ENCODE results near the gene OR9A2. TPM values are rescaled to one million over a fixed set of nuclear protein-coding genes. Genes with fewer than 3 reads are reported as not detected.

Gene OR9A2
- total and polyA plus RNA-seq, 10 donors = 0.64 TPM; not detected in 9

- no peaks in the 10 kb centered on the region for H3K4me1 ChIP-seq
- no peak overlapping the region for H3K27ac ChIP-seq
- intact Hi-C loops (cut with DNase I; ENCODE audit: low total_unique reads) = no loop called here
- peaks cover 0 to 3% (median 0%) of the 10 kb centered on the region in 7 donors for H3K27me3 ChIP-seq (replicated peaks in 1 of 7)
- H3K4me3 ChIP-seq = no peak overlapping the region
- no peak for DNase-seq
- H3K9me3 ChIP-seq = peaks cover 0 to 6% (median 0%) of the 10 kb centered on the region in 8 donors
- H3K36me3 ChIP-seq = no peaks in the 10 kb centered on the region
- 80 to 93% (median 85%) methylated on average over 2 of the region's 2 CpGs for WGBS, 5 donors
- TF ChIP-seq POLR2AphosphoS5 (IDR thresholded peaks at IDR 0.05) (no peak), CTCF (IDR thresholded peaks at IDR 0.05 in 8 of 11, conservative IDR thresholded peaks at IDR 0.05 in 3 of 11) (no peak), POLR2A (IDR thresholded peaks at IDR 0.05) (no peak)
These were observed 41.5 kb upstream of the OR9A2 start for GRCh38 chr7:143068446-143068845.

- no peaks in the 10 kb centered on the region for H3K36me3 ChIP-seq
- H3K27ac ChIP-seq = no peak overlapping the region
- H3K4me3 ChIP-seq = no peak overlapping the region
- TF ChIP-seq POLR2A (IDR thresholded peaks at IDR 0.05) = no peak
- TF ChIP-seq CTCF (IDR thresholded peaks at IDR 0.05 in 8 of 11, conservative IDR thresholded peaks at IDR 0.05 in 3 of 11) = no peak
- TF ChIP-seq POLR2AphosphoS5 (IDR thresholded peaks at IDR 0.05) = no peak
- H3K9me3 ChIP-seq = peaks cover 0 to 6% (median 0%) of the 10 kb centered on the region in 8 donors
- intact Hi-C loops (cut with DNase I; ENCODE audit: low total_unique reads) = no loop called here
- no peaks in the 10 kb centered on the region for H3K4me1 ChIP-seq
- no peaks in the 10 kb centered on the region for H3K27me3 ChIP-seq (replicated peaks in 1 of 7)
- WGBS, 5 donors = 74 to 85% (median 77%) methylated on average over 3 of the region's 3 CpGs
- DNase-seq = no peak
These were observed 36.8 kb upstream of the OR9A2 start for GRCh38 chr7:143063741-143064140.

- no peak for TF ChIP-seq POLR2A (IDR thresholded peaks at IDR 0.05)
- no peak for TF ChIP-seq CTCF (IDR thresholded peaks at IDR 0.05 in 8 of 11, conservative IDR thresholded peaks at IDR 0.05 in 3 of 11)
- TF ChIP-seq POLR2AphosphoS5 (IDR thresholded peaks at IDR 0.05) = no peak
- intact Hi-C loops (cut with DNase I; ENCODE audit: low total_unique reads) = no loop called here
- H3K9me3 ChIP-seq = peaks cover 0 to 4% (median 0%) of the 10 kb centered on the region in 8 donors
- H3K4me1 ChIP-seq = no peaks in the 10 kb centered on the region
- no peak for DNase-seq
- H3K27me3 ChIP-seq (replicated peaks in 1 of 7) = no peaks in the 10 kb centered on the region
- no peak overlapping the region for H3K27ac ChIP-seq
- H3K36me3 ChIP-seq = no peaks in the 10 kb centered on the region
- H3K4me3 ChIP-seq = no peak overlapping the region
These were observed 28.8 kb upstream of the OR9A2 start for GRCh38 chr7:143055754-143056153.

GRCh38 chr7:143054621-143055020, 27.7 kb upstream of the OR9A2 start:
- H3K27ac ChIP-seq = no peak overlapping the region
- H3K27me3 ChIP-seq (replicated peaks in 1 of 7) = no peaks in the 10 kb centered on the region
- no peak overlapping the region for H3K4me3 ChIP-seq
- H3K36me3 ChIP-seq = no peaks in the 10 kb centered on the region
- 67 to 74% (median 71%) methylated on average over 3 of the region's 3 CpGs for whole genome bisulfite sequencing, 5 donors
- no peak for DNase-seq
- intact Hi-C loops (cut with DNase I; ENCODE audit: low total_unique reads) = no loop called here
- H3K9me3 ChIP-seq = peaks cover 0 to 4% (median 0%) of the 10 kb centered on the region in 8 donors
- peaks cover 0 to 3% (median under 1%) of the 10 kb centered on the region in 6 donors for H3K4me1 ChIP-seq
- TF ChIP-seq CTCF (IDR thresholded peaks at IDR 0.05 in 8 of 11, conservative IDR thresholded peaks at IDR 0.05 in 3 of 11) (no peak), POLR2A (IDR thresholded peaks at IDR 0.05) (no peak), POLR2AphosphoS5 (IDR thresholded peaks at IDR 0.05) (no peak)

Measured in spleen (tissue), 11 donors.